Muscle layer of duodenum (tissue), 2 donors: Measurements from ENCODE around the gene PPFIA4.

Source experiments
- H3K27ac ChIP-seq: one replicate; pipeline ENCODE4 v1.7.0; 2013; ENCODE audit warnings: mild to moderate bottlenecking, low read length
- H3K27me3 ChIP-seq: one replicate; pipeline ENCODE4 v1.7.0; 2013; ENCODE audit warnings: low read depth, mild to moderate bottlenecking, control low read depth, low read length
- H3K36me3 ChIP-seq, 2 donors: one replicate each; pipeline ENCODE4 v1.7.0; 2013; ENCODE audit warnings: low read length in 2 of 2, control low read depth in 1 of 2, mild to moderate bottlenecking in 1 of 2; ENCODE audit not compliant: insufficient read depth in 2 of 2, control insufficient read depth in 1 of 2
- H3K4me1 ChIP-seq, 2 donors: one replicate each; pipeline ENCODE4 v1.7.0; 2013; ENCODE audit warnings: low read length in 2 of 2, mild to moderate bottlenecking in 2 of 2, control low read depth in 1 of 2, moderate library complexity in 1 of 2; ENCODE audit not compliant: insufficient read depth in 2 of 2, control insufficient read depth in 1 of 2
- H3K4me3 ChIP-seq, 2 donors: one replicate each; pipeline ENCODE4 v1.7.0; 2013; ENCODE audit warnings: low read length in 2 of 2, low read depth in 1 of 2, mild to moderate bottlenecking in 1 of 2
- H3K9me3 ChIP-seq, 2 donors: one replicate each; pipeline ENCODE4 v1.7.0; 2013; ENCODE audit warnings: low read length in 2 of 2, control low read depth in 1 of 2, mild to moderate bottlenecking in 1 of 2; ENCODE audit not compliant: control insufficient read depth in 1 of 2
- donor health status: healthy.

PPFIA4 gene

GRCh38 chr1:203036135-203036534, 9.8 kb downstream of the PPFIA4 start:
- peaks cover 7% of the 10 kb centered on the region for H3K27me3 ChIP-seq
- no peak overlapping the region for H3K4me3 ChIP-seq
- H3K4me1 ChIP-seq = peaks cover 0 to 25% of the 10 kb centered on the region in 2 donors
- H3K9me3 ChIP-seq = no peaks in the 10 kb centered on the region
- peak overlapping the region; percentile 6 for H3K27ac ChIP-seq
- H3K36me3 ChIP-seq = no peaks in the 10 kb centered on the region

- peaks cover 0 to 25% of the 10 kb centered on the region in 2 donors for H3K4me1 ChIP-seq
- no peaks in the 10 kb centered on the region for H3K36me3 ChIP-seq
- H3K4me3 ChIP-seq = no peak overlapping the region
- no peaks in the 10 kb centered on the region for H3K9me3 ChIP-seq
- H3K27me3 ChIP-seq = peaks cover 7% of the 10 kb centered on the region
- H3K27ac ChIP-seq = peak overlapping the region; percentile 6
These were observed 10.2 kb downstream of the PPFIA4 start for GRCh38 chr1:203036537-203036936.

- H3K4me3 ChIP-seq = no peak overlapping the region
- H3K9me3 ChIP-seq = no peaks in the 10 kb centered on the region
- peaks cover 7% of the 10 kb centered on the region for H3K27me3 ChIP-seq
- peak overlapping the region; percentile 69 for H3K27ac ChIP-seq
- H3K4me1 ChIP-seq = peaks cover 0 to 25% of the 10 kb centered on the region in 2 donors
- no peaks in the 10 kb centered on the region for H3K36me3 ChIP-seq
These were observed 11.4 kb downstream of the PPFIA4 start for GRCh38 chr1:203037509-203038190.

GRCh38 chr1:203038217-203038741, 12.0 kb downstream of the PPFIA4 start:
- Histone ChIP-seq H3K36me3 (no peaks in the 10 kb centered on the region), H3K4me1 (peaks cover 0 to 25% of the 10 kb centered on the region in 2 donors), H3K27me3 (peaks cover 7% of the 10 kb centered on the region), H3K9me3 (no peaks in the 10 kb centered on the region), H3K4me3 (no peak overlapping the region), H3K27ac (peak overlapping the region; percentile 69)

GRCh38 chr1:203038891-203039608, 12.8 kb downstream of the PPFIA4 start:
- peaks cover 7% of the 10 kb centered on the region for H3K27me3 ChIP-seq
- H3K4me3 ChIP-seq = no peak overlapping the region
- H3K4me1 ChIP-seq = peaks cover 0 to 25% of the 10 kb centered on the region in 2 donors
- H3K27ac ChIP-seq = no peak overlapping the region
- H3K9me3 ChIP-seq = no peaks in the 10 kb centered on the region
- H3K36me3 ChIP-seq = no peaks in the 10 kb centered on the region

- no peaks in the 10 kb centered on the region for H3K36me3 ChIP-seq
- H3K4me1 ChIP-seq = peaks cover 0 to 25% of the 10 kb centered on the region in 2 donors
- H3K27me3 ChIP-seq = peaks cover 7% of the 10 kb centered on the region
- no peak overlapping the region for H3K27ac ChIP-seq
- H3K4me3 ChIP-seq = no peak overlapping the region
- H3K9me3 ChIP-seq = no peaks in the 10 kb centered on the region
These were observed 13.6 kb downstream of the PPFIA4 start for GRCh38 chr1:203039609-203040512.

GRCh38 chr1:203040513-203041275, 14.4 kb downstream of the PPFIA4 start:
- Histone ChIP-seq H3K4me3 (no peak overlapping the region), H3K27ac (no peak overlapping the region), H3K4me1 (peaks cover 0 to 25% of the 10 kb centered on the region in 2 donors), H3K36me3 (no peaks in the 10 kb centered on the region), H3K27me3 (peaks cover 7% of the 10 kb centered on the region), H3K9me3 (no peaks in the 10 kb centered on the region)

- peaks cover 7% of the 10 kb centered on the region for H3K27me3 ChIP-seq
- no peaks in the 10 kb centered on the region for H3K9me3 ChIP-seq
- H3K36me3 ChIP-seq = no peaks in the 10 kb centered on the region
- no peak overlapping the region for H3K27ac ChIP-seq
- H3K4me3 ChIP-seq = no peak overlapping the region
- peaks cover 0 to 31% of the 10 kb centered on the region in 2 donors for H3K4me1 ChIP-seq
These were observed 15.2 kb downstream of the PPFIA4 start for GRCh38 chr1:203041351-203041932.

GRCh38 chr1:203043830-203044545, 17.7 kb downstream of the PPFIA4 start:
- no peak overlapping the region for H3K4me3 ChIP-seq

More at GRCh38 chr1:203043830-203044545, 17.7 kb downstream of the PPFIA4 start:
- H3K36me3 ChIP-seq = no peaks in the 10 kb centered on the region
- peaks cover 3% of the 10 kb centered on the region for H3K27me3 ChIP-seq
- no peaks in the 10 kb centered on the region for H3K9me3 ChIP-seq
- peaks cover 0 to 20% of the 10 kb centered on the region in 2 donors for H3K4me1 ChIP-seq
- no peak overlapping the region for H3K27ac ChIP-seq
